GM20000 (cell line): ENCODE data around the gene PRR7.
A peak's percentile ranks its signal among the peaks of the same experiment; 100 is the strongest.

ENCODE experiments used
- DNase-seq: peaks from one replicate; pipeline ENCODE4 v3.0.0; 2012; ENCODE audit warnings: low spot score
- CTCF ChIP-seq: IDR thresholded peaks from 2 replicates; pipeline ENCODE4 v1.5.1; 2012; ENCODE audit warnings: mild to moderate bottlenecking, control low read depth; ENCODE audit errors: extremely low read depth, missing control alignments

Gene PRR7

GRCh38 chr5:177430140-177430951 lies 16.3 kb upstream of the PRR7 start:
- TF ChIP-seq CTCF: no peak
- DNase-seq: peak; percentile 68

GRCh38 chr5:177430972-177431316 lies 15.7 kb upstream of the PRR7 start:
- DNase-seq: no peak
- no peak for TF ChIP-seq CTCF

- TF ChIP-seq CTCF: no peak
- DNase-seq: peak; percentile 72
These were observed 15.1 kb upstream of the PRR7 start for GRCh38 chr5:177431317-177432142.

GRCh38 chr5:177432143-177432838 lies 14.3 kb upstream of the PRR7 start:
- no peak for DNase-seq
- no peak for TF ChIP-seq CTCF

GRCh38 chr5:177432839-177433657 lies 13.6 kb upstream of the PRR7 start:
- DNase-seq: no peak
- TF ChIP-seq CTCF: no peak

GRCh38 chr5:177433658-177434217 lies 12.9 kb upstream of the PRR7 start:
- DNase-seq: no peak

More at GRCh38 chr5:177433658-177434217, 12.9 kb upstream of the PRR7 start:
- TF ChIP-seq CTCF: no peak
